NCI-H2081 (cell line): Measurements from ENCODE around the gene OR51F1.
"Not testable (repeated sequence)": the region's sequence is repeated elsewhere in the genome, so short reads cannot be mapped to it uniquely, and the experiment has no call there.

Experiments
- DNase-seq, 2 experiments: peaks; one replicate each; lab custom pipeline; 2025; lab: John Stamatoyannopoulos, UW

OR51F1 gene, protein sequence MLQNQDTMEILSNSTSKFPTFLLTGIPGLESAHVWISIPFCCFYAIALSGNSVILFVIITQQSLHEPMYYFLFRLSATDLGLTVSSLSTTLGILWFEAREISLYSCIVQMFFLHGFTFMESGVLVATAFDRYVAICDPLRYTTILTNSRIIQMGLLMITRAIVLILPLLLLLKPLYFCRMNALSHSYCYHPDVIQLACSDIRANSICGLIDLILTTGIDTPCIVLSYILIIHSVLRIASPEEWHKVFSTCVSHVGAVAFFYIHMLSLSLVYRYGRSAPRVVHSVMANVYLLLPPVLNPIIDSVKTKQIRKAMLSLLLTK

DNA sequence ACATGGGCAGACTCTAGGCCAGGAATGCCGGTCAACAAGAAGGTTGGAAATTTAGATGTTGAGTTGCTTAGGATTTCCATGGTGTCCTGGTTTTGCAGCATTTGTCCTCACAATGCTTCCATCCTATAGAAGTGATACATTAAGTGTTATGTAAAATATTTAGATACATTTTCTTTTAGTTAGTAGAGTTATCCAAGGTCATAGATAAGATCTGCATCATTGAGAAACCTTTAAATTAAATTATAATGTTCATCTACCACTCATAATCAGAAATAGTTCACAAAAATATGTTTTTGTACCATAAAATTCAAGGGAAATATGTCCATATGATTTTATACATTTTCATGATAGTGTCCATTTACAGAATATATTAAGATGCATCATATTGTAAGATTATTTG lies at the start of gene OR51F1:
Gene OR51F1 (minus strand): TSS at position 101 of the 400 bp plus-strand sequence. CDS start 0 bp downstream, at position 101.
- DNase-seq: no peak

DNA sequence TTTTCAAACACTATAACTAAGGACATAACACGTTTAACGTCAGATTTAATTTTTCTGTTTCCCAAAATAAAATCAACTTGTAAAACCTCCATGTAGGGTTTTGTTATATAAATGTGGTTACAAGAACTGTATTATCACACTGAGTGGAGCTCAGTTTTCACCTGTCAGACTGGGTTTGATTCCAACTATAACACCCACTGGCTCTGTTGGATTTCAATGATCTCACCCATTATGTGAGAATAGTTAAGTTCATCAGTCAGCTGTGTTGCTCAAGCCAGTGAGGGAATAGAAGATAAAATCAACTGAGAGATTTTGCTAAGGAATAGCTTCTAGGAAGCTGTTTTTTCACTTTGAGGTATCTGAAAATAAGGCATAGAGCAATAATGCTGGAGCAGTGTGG lies 39.5 kb upstream of the OR51F1 start:
- DNase-seq: peak in 1 of 2 experiments; percentile 33

DNA sequence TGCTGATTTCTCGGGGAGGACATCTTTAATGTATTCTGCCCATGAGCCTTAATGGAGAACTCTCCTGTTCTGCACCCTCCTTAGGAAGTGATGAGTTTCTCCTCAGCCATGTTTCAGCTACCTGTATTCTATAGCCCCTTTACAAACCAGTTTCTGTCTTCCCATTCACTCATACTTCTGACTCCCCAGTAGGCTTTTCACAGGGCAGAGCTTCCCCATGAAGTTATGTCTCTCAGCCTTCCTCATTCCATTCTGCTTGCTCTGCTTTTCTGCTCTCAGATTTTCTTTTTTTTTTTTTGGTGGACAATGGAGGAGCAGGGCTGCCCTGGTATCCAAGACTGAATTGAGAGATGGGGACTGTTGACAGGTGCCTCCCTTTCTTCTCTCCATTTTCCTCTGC lies 38.7 kb upstream of the OR51F1 start:
- DNase-seq: no peak

DNA sequence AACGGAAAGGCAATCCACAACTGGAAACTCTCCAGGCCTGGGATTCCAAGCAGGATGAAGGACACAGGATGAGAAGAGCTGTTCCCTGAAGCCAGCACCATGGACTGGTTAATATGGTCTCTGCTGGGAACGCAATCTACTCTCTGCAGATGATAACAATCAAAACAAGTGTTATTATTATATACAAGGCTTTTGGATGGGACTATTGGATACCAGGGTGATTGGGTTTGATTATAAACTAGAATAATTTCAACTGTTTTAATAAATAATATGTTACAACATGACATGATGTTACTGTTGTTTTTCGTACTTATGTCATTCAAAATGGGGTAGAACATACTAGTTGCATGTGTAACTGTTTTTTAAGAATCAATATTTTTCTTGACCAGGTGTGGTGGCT lies 34.5 kb upstream of the OR51F1 start, which contains the start of gene OR52R1:
Gene OR52R1 (minus strand): TSS at position 101 of the 400 bp plus-strand sequence. CDS start 0 bp downstream, at position 101.
- DNase-seq: no peak

DNA sequence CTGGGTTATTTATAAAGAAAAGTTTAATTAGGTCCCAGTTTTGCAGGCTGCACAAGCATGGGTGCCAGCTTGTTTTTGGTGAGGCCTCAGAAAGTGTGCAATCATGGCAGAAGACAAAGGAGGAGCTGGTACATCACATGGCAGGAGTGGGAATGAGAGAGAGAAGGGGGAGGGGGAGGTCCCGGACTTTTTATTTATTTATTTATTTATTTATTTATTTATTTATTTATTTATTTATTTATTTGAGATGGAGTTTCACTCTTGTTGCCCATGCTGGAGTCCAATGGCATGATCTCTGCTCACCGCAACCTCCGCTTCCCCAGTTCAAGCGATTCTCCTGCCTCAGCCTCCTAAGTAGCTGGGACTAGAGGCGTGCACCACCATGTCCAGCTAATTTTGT lies 31.6 kb upstream of the OR51F1 start:
- DNase-seq: not testable (repeated sequence)

DNA sequence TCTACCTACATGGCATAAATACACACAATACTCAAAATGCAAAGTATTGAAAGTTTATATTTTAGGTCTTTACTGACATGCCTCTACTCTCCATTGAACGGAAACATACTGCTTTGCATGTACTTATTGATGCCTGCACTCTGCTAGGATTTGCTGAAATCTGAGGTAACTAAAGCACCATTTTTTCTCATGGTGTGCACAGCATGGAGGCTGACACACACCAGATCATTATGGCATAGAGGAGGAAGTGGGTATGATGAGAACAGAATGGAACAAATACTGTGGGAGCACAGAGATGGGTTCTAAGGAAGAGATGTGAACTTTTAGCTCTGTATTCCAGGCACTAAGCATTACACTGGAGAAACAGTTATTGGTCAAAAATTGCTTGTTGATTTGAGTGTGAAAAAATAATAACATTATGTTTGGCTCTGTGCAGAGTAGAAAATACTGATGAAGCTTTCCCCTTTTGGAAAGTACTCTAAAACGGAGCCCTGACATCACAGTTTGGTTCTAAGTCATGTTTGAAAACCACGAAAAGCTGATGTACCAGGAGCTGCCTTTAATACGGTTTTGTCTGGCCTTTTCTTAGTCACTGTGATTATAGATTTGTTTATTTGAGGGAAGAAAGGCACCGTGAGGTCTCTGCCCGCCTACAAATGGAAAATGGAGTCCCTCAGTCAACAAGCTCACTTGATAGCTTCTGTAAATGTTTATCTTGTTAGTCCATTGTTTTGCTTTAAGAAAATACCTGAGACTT lies 28.9 kb upstream of the OR51F1 start:
- DNase-seq: no peak

DNA sequence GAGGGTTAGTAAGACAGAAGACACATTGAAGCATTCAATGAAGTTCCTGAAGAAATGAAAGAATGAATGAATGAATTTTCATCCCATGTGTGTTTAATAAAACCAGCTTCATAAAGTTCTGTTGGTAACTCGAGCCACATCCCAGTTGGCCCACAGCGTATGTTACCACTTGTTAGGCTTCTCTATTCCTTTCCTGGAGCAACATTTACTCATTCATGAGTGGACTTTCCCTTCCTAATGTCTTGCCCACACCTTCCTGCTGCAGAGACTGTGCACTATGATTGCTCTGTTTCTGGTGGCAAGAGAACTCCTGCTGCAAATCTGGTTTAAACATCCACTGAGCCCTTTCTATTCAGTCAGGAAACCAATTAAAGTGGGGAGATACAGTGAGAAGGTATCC lies 27.5 kb upstream of the OR51F1 start:
- no peak for DNase-seq

DNA sequence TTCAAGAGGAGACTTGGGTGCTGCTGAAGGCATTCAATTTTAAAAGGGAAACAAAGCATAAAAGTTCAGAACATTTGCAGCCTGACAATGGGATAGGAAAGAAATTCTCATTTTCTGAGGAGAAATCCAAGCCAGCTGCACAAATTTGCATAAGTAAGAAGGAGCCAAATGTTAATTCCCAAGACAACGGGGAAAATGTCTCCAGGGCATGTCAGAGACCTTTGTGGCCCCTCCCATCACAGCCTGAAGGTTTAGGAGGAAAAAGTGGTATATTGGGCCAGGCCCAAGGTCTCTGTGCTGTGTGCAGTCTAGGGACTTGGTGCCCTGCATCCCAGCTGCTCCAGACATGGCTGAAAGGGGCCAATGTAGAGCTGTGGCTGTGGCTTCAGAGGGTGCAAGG lies 12.7 kb upstream of the OR51F1 start:
- DNase-seq: no peak

DNA sequence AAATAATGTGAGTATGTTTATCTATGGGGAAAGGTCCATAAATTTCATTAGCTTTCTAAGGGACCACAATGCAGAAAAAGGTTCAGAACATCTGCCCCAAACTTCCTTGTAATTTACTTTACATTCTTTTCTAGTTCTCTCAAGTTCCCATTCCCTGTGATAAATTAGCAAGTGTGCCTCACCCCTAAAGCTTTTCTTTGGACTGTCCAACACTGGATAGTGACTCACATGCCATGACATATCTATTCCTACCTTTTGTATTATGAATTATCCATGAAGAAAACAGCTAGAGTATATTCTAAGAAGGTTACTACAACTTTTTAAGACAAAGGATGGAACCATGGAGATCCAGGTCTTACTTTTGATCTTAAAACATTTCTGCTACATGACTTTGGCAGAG lies 1.6 kb downstream of the OR51F1 start:
- no peak for DNase-seq

DNA sequence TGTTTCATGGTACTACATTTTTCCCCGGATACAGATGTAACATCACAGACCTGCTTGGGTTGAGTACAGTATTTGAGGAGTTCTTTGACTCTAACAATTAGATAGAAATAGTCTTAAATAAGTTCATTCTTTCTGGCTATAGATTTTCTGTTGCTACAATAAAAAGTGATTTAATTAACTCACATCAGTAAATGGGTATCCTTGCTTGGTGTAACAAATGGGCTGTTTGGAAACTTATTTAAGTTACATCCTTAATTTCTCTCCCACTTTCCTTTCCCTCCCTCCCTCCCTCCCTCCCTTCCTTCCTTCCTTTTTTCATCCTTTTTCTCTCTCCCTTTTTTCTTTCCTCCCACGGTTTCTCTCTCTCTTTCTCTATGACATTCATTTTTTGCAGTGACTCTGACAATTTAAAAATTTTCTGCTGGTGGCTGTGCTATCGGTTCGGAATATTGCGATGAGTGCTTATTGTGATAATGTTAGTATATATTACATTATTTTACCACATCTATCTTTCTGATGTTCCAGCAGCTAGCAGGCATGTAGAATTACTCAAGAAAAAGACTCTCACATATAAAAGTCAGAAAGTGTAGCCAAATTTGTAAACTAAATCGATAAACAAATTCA lies 3.2 kb downstream of the OR51F1 start:
- DNase-seq: no peak

DNA sequence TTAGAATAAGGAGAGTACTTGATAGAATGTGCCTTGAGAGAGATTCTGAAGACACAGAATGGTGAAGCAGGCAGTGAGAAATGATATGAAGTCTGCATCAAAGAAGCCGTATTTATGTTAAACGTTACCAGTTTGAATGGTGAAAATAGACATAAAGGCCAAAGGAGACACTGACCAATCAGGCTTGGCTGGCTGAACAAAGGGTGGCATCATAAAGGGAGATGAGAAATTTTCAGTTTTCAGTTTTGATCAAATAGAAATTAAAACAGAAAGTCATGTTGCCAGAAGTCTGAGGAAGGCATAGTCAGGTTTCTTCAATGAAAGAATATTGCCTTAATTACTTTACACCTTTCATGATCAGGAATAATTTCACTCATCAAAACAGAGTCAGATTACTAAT lies 6.6 kb downstream of the OR51F1 start:
- DNase-seq: no peak

DNA sequence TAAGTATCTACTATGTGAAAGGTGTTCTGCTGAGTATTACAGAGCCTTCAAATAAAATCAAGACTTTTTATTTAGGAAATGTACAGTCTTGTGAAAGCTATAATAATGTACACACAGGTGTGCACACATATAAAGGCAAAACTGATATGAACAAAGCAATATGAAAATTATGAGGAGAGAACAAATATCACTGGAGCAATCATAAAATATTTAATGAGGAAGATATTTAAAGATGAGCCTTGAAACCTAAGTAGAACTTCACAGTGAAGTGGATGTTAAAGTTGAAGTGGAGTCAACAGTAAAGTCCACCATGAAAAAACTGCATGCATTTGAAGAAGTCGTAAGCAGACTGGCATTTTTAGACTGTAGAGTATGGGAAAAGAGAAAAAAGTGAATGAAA lies 18.5 kb downstream of the OR51F1 start:
- DNase-seq: no peak

DNA sequence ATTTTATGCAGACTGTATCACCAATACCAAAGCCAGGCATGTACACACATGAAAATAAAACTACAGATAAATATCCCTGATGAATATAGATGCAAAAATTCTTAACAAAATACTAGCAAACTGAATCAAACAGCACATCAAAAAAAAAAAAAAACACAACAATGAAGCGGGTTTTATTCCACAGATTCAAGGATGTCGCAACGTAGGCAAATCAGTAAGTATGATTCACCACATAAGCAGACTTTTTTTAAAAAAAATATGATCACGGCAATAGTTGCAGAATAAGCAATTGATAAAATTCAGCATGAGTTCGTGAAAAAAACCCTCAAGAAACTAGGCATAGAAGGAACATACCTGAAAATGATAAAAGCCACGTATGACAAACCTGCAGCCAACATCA lies 21.3 kb downstream of the OR51F1 start:
- DNase-seq: no peak

DNA sequence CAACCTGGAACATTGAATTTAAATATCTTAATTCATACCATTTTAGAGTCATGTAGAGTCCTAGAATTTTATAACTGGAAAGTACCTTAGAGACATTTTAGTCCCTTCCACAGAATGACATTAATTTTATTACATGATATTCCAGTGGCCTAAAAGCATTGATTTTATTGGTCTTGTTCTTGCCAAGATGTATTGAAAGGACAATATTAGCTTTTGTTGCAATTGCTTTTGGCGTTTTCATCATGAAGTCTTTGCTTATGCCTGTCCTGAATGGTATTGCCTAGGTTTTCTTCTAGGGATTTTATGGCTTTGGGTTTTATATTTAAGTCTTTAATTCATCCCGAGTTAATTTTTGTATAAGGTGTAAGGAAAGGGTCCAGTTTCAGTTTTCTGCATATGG lies 29.0 kb downstream of the OR51F1 start:
- no peak for DNase-seq

DNA sequence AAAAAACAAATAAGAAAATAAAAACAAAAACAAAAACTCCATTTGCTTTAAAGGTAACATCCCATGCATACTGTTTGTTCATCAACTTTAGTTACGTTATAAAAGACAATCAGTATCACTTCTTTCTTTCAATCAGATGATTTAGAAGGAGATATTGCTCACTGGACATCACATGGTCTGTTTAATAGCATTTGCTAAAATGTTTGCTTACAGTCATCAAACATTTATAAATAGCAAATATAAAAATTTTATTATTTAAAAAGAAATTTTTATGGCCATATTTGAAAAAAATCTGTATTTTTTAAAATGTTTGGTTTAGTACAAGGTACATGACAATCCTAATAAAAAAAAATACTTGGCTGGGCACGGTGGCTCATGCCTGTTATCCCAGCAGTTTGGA lies 42.6 kb downstream of the OR51F1 start:
- DNase-seq: no peak

DNA sequence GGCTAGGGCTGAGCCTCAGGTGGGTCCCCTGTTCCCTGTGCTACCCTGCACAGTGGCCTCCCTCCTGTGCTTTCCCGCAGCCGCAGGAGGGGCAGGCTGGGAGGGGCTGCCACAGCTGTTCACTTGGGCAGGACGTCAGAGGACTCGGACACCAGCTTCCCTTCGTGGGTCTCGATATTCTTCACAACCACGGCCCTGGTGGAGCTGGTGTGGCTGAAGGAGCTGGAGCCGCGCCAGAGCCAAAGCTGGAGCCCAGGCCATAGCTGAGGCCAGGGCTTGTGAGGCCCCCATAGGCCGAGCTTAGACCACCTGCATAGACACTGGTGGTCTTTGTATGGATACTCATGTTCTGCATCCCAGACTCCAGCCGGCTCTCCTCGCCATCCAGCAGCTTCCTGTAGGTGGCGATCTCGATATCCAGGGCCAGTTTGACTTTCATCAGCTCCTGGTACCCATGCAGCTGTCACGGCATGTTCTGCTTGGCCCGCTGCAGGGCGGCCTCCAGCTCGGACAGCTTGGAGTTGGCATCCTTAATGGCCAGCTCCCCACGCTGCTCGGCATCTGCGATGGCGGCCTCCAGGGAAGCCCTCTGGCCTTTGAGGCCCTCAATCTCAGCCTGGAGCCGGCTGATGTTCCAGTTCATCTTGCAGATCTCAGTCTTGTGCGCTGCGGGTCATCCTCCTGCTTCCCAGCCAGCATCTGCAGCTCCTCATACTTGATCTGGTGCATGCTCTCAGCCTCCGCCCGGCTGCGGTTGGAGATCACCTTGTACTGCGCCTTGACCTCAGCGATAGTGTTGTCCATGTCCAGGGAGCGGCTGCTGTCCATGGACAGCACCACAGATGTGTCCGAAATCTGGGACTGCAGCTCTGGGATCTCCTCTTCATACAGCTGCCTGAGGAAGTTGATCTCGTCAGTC lies 46.9 kb downstream of the OR51F1 start:
- DNase-seq: not testable (repeated sequence)
